NCI-H2107 (cell line): ENCODE results near the gene RIC8B.

Experiments used
- DNase-seq: peaks from one replicate; lab custom pipeline; 2025; lab: John Stamatoyannopoulos, UW

The RIC8B gene

DNA sequence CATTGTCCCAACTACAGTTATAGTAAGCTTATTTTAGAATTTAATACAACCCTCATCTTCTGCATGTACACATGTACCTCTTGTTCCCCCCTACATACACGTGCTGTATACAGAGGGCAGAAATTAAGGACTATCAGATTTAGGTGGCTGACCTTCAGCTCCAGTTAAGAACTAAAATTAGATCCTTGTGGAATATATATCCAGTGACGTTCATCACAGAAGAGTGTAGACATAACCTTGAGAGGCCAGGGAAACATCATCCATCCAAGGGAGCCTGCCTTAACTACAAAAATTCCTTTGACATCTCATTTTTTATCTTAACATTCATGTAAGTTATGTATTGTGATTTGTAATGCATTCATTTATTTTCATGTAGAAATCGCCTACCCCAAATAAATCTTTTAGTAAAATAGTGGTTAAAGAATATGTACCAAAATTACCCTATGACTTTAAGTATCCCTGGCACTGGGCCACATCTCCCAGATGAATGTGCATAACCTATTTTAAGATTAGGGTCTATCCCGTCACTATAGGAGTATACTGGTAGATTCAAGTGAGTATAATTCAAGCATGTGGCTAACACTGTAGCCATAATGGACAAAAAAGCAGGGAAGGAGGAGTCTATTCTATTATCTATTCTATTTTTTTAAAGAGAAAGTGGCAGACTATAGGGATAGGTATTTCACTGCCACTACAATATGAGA is 27.5 kb downstream of the RIC8B start:
- DNase-seq, result no peak

DNA sequence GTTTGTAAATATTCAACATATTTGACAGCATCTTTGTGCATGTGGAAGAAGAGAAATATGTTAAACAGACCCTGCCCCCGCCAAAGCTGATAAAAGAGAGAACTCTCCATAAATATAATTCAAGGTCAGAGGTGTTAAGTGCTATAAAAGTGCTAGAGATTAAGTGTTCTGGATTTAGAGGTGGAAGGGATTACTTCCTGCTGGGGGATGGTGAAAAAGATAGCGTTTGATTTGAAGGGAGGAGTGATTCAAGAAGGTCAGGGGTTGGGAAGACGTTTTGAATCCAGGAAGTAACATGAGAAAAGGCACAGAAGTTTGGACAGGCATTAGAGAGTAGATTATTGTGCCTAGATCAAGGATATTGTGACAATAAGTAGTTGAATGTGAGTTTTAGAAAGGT is 30.2 kb downstream of the RIC8B start:
- DNase-seq, result no peak

DNA sequence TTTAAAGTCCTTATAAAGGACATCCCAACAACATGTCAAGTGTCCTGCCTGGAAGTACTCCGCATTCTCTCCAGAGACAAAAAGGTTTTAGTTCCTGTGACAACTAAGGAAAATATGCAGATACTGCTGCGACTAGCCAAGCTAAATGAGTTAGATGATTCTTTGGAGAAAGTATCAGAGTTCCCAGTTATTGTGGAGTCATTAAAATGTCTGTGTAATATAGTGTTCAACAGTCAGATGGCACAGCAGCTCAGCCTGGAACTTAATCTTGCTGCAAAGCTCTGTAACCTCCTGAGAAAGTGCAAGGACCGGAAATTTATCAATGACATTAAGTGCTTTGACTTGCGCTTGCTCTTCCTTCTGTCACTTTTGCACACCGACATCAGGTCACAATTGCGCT is 40.2 kb downstream of the RIC8B start:
- no peak for DNase-seq

DNA sequence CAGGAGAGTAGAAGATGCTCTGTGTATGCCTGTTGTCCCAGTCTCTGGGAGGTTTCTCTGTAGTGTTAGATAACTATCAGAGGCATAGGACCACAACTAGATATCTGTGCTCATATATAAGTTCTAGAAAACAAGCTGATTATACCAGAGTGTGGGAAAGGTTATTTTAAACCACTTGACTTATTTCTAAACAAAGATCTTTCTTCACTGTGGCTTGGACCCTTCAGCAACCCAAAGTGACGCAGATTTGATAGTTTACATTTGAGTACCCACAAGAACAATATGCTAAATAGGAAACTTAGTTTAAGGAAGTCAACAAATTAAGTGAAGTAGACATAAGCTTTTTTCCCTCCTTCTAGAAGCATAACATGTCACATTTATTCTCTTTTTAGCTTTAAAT is 41.3 kb downstream of the RIC8B start:
- no peak for DNase-seq

DNA sequence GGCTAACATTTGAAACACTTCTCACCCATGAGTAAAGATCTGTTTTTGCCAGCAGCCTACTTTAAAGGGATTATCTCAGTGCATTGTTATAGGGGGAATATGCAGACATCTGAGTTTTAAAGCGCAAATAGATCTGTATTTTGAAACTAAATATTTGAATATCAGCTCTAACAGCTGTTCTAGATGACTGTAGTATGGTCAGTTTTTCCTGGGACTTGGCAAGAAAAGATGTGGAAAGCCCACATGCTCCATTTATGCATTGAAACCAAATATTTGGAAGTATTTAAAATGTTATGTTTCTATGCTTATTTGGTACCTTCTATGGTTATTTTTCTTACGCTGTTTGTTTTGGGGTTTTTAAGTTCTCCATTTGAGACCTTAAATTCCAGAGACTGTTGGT is 41.7 kb downstream of the RIC8B start:
- no peak for DNase-seq

DNA sequence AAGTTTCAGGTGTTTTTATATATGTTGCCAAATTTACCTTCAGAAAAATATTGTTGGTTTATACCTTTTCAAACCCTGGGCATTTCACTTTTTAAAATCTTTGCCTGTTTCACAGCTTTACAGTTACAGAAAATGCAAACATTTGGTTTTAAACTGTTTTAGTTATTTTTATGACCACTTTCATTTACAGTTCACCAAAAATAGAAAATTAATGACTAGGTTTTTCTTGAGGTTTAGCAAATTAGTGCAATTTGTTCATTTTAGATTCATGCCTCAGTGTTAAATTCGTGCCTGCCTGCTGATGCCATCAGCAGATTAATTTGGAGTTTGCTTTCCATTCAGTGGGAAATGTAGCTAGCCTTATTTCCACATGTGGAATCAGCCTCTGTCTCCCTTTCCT is 45.5 kb downstream of the RIC8B start:
- DNase-seq, result no peak

DNA sequence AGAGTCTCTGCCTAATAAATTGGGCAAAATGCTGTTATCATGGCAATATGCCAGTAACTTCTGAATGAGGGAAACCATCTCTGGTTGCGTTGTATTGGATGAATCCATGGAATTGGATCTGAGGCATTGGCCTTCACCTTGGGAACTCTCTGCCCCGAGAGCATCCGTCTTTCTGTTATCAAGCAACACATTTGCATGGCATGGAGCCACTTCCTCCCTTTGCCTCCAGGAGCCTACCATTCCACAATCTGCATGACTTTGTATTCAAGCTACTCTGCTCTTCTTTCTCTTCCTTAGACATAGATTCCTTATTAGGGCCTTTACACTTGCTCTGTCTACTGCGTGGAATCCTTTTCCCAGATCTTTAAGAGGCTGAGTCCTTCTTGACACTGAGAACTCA is 57.2 kb downstream of the RIC8B start:
- DNase-seq, result no peak

DNA sequence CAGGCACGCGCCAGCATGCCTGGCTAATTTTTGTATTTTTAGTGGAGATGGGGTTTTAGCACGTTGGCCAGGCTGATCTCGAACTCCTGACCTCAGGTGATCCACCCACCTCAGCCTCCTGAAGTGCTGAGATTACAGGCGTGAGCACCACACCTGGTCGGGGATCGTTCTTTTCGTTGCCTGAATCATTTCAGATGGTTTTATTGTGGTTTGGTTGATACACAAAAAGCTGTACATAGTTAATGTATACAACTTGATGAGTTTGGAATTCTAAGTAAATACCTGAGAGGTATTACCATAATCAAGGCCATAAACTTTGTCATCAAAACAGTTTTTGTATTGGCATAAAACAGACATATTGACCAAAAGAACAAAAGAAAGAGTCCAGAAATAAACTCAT is 63.3 kb downstream of the RIC8B start:
- no peak for DNase-seq

DNA sequence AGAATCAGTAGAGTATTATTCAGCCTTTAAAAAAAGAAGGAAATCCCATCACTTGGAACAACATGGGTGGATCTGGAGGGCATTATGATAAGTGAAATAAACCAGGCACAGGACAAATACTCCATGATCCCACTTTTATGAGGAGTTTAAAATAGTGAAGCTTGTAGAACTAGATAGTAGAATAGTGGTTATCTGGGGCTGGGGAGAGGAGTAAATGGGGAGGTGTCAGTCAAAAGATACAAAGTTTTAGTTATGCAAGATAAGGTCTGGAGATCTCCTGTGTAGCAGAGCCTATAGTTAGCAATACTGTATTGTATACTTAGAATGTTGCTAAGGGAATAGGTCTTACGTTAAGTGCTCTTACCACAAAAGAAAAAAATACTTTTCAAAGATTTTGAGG is 64.9 kb downstream of the RIC8B start:
- DNase-seq, result no peak

DNA sequence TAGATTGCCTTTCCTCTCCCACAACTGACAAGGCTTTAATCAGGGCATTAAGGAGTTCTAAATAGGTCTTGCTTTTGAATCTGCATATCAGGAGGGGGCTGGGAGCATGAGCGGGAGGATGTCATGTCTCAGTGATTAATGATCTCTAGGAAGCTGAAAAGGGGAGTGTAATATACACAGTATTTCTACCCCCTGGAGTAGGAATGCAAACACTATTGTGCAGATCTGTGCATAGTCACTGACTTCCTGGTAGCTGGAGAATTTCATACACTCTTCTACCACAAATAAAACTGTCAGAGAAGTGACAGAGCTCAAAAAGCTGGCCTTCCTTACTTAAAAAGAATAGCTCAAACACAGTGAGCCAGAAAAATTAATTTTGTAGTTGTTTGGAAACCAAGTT is 65.8 kb downstream of the RIC8B start:
- DNase-seq, result no peak

DNA sequence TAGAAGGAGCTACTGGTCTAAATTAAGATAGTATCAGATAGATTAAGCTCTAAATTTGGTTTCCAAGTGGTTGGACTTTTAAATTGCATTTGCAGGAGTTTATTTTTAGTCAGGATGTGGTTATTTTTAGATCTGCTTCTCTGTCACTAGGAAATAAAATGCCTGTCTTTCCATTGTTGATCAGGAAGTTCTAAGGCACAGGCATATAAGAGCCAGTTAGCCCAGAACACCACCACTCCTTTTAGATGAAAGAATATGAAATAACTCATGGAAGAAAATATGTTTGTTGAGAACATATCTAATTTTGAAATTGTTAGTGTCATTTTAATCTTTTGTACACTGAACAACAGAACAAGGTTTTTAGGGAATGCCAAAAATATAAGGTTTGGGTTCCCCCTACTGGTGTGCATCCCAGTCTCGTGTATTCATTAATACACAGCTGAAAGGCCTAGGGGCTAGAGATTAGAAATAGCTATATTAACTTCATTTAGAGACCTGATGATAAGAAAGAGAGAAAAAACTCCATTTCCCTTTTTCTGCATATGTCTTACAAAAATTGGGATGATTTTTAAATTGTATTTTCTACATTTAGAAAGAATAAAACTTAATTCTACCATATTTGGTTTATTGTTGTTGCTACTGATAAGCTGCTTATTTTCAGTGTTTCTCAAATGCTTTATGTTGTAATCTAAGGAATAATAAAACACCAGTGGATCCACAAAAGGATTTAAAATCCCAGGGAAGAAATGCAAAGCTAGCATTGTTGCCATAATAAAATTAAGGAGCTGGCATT is 67.2 kb downstream of the RIC8B start:
- DNase-seq, result peak; percentile 42

DNA sequence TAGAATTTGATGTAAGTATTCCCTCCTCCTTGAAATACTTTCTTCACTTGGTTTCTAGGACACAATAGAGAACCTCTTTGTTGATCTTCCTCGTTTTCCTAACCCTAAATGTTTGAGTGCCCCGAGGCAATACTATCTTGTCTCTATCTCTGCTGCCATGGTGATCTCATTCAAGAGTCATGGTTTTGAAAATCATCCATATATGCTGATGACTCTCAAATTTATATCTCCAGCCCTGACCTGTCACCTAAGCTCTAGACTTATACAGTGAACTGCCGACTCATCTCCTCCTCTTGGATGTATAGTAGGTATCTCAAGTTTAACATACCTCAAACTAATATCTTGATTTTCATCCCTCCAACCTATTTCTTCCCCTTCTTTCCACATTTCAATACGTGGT is 71.4 kb downstream of the RIC8B start:
- DNase-seq, result no peak

DNA sequence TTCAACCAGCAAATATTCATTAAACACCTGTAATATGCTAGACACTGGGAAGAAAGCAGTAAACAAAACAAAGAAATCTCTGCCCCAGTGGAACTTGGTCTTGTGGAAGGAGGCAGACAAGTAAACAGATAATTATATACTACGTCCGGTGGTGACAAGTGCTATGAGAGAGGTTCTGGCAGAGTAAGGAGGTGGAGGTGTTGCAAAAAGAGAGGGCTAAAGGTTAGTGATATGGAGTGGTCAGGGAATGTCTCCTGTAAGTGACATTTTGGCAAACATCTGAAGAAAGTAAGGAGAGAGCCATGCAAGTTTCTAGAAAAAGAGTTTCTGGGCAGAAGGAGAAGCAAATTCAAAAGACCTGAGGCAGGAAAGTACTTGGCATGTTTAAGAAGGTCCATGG is 73.4 kb downstream of the RIC8B start:
- no peak for DNase-seq

DNA sequence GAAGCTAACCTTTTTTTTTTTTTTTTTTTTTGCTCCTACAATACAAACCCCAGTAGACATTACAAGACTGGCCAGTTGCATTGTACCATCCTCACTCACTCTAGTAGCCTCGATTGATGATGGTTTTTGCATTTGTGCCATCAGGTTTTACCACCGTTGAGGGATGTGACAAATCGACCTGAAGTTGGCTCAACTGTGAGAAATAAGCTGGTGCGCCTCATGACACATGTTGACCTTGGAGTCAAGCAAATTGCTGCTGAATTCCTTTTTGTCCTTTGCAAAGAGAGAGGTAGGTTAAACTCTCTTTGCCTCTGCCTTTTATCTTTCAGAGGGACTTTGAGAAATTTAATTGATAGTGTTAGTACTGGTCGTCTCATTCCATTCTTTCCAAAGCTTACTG is 76.8 kb downstream of the RIC8B start:
- DNase-seq, result no peak

DNA sequence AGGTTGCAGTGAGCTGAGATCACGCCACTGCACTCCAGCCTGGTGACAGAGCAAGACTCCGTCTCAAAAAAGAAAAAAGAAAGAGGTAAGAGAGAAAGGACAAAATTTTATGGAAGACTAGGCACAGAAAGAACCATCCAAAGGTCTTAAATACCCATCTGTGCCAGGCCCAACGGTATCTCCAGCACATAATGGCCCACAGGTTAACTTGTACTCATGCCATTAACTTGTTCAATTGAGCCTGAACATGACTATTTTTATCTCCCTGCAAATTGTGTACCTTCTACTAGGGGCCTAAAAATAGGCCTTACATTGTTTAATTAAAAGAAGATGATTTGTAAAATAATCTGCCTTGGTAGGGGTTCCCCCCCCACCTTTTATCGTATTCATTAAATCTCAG is 80.2 kb downstream of the RIC8B start:
- no peak for DNase-seq

DNA sequence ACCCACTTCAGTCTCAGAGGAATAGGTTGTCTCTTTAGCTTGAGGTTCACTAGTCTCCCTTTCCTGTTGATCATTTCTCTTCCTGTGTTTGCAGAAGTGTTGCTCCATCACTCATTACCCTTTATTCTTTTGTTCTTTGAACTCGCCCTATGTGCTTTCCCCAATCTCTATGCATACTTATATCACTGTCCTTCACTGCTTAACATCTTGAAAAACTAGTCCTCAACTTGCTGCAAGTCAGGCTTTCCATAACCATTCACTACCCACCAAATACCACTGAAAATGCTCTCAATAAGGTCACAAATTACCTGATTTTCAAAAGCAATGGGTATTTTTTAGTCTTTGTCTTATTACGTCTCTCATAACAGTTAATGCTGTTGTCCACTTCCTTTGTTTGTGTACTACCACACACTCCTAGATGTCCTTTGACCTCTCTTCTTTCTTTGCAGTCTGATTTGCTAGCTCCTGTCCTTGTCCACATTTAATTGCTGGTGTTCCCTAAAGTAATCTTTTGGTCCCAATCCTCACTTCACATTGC is 80.8 kb downstream of the RIC8B start:
- DNase-seq, result no peak

DNA sequence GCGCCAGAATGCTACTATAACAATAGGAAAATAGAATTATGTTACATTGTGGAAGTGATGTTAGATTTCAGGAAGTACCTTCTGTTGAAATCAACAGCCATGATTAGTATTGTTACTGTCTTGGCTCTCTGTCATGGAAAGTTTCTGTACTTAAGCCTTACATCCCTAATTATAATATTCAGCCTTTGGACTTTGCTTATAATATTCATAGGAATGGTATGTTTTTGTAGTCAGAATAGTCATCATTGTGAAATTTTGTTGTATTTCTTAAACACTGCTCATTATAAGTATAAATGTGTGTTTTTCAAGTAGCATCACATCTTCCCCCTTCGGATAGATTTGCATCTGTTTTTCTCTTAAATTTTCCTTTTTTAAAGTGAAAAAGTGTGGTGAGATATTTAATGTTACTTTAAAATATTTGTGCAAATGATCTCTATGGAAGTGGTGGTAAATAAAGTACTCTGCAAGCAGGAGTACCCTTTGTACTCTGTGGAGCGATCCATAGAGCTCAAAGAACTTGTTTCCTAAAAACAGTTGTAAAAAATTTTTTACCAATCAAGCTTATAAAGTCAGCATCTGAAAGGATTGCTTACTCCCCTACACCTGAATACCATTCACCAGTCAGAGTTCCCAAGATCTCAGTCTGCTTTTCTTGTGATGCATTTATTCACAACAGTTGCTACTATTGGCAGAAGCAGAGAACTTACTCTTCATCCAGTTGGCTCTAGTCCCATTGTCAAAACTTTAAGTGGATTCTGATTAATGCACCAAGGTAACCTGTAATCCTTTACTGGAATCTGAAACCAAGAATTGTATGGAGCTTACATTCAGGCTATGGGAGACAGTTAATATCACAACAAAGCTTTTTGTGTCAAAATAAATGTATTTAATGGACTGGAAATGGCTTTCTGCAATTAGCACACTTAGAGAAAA is 87.8 kb downstream of the RIC8B start:
- DNase-seq, result no peak

DNA sequence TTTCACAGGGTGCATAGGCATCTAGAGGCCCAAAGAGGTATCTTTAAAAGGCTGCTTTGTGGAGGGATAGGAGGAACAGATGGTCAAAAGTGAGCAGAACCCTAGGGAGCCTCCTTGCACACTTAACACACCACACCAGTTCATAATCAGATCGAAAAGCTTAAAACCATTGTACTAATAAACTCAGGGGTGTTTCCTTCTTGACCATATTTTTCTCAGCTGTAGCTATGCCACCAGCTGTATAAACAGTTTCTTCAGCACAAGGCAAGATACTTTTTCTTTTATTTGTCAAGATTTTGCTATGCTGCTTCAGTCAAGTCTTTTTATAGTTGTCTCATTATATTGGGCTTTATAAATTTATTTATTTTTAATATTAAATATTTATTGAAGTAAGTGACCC is 88.7 kb downstream of the RIC8B start:
- DNase-seq, result no peak

DNA sequence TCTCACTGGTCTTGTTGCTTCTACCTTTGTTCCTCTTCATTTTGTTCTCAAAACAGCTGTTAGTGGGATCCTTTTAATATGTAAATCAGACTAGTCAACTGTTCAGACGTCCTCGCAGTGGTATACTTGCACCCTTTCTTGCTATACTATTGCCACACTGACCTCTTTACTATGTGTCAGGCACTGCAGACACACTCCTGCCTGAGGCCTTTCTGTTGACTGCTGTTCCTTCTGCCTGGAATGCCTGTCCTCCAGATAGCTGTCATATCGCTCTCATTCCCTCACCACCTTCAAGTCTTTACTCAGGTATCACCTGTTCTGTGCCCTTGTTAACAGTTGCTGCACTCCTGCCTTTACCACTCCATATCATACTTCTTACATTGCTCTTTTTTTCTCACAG is 91.2 kb downstream of the RIC8B start:
- DNase-seq, result no peak

DNA sequence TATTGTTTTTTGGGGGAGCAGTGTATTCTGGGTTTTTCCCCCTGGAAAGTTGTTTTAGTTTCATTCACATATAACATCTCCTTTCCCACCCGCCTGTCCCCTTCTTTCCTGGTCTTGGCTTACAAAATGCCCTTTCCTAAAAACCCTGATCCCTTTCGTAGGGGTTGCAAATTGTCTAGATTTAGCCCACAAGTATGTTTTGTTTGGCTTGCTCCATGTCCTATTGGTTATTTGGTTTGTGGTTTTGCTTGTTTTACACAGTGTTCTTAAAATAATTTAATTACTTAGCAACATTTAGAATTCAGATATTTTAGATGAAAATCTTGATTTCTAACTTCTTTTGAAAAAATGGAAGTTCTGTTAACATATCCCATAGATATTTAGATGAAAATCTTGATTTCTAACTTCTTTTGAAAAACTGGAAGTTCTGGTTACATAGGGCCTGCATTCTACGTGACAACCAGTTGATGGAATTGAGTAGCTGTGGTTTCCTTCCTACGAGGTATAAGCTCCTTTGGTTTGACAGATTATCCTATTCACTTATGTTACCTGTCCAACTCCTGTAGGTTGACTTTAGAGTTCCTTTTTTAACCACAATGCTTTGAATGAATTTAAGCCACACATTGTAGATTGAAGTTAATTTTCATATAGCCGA is 92.1 kb downstream of the RIC8B start:
- DNase-seq, result no peak

DNA sequence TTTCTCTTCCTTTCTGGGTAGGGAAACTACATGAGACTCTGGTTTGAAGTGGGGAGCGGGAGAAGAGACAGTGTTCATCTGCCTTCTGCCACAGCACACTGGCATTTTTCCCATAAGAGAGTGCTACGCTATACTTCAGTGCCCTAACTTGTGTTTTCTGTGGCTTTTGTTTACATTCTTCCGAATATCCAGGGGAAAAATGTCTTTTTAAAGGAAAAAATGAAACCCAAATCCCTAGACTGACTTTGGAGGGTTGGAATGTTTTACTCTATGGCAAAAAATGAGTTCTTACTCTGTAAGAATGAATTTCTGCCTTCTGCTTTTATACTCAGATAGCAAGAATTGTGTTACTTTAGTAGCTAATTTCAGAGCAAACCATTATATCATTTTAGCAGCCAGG is 93.2 kb downstream of the RIC8B start:
- DNase-seq, result no peak
